GM18868 (cell line): ENCODE measurements around the gene SHC2.
"Not testable (repeated sequence)": the region's sequence is repeated elsewhere in the genome, so short reads cannot be mapped to it uniquely, and the experiment has no call there.

Experiments
- ATAC-seq: cut with Tn5 transposase; IDR thresholded peaks from one replicate; pipeline ENCODE4 v1.9.1; 2021; ENCODE audit warnings: mild to moderate bottlenecking, moderate library complexity; ENCODE audit not compliant: unreplicated experiment

Gene SHC2

GRCh38 chr19:393560-393959 lies 67.3 kb downstream of the SHC2 start:
- not testable (repeated sequence) for ATAC-seq

- ATAC-seq: no peak
Observed at GRCh38 chr19:392375-392970, 68.4 kb downstream of the SHC2 start.

- no peak for ATAC-seq
Observed at GRCh38 chr19:391726-392374, 69.0 kb downstream of the SHC2 start.

- no peak for ATAC-seq
Observed at GRCh38 chr19:391207-391557, 69.7 kb downstream of the SHC2 start.

GRCh38 chr19:390386-391206 lies 70.2 kb downstream of the SHC2 start:
- ATAC-seq: no peak

GRCh38 chr19:389935-390289 lies 70.9 kb downstream of the SHC2 start:
- ATAC-seq: no peak

GRCh38 chr19:389255-389934 lies 71.4 kb downstream of the SHC2 start:
- ATAC-seq: no peak

GRCh38 chr19:388691-389090 lies 72.1 kb downstream of the SHC2 start:
- no peak for ATAC-seq

GRCh38 chr19:387777-388176 lies 73.1 kb downstream of the SHC2 start:
- no peak for ATAC-seq

- not testable (repeated sequence) for ATAC-seq
Observed at GRCh38 chr19:386632-387301, 74.1 kb downstream of the SHC2 start.

- not testable (repeated sequence) for ATAC-seq
Observed at GRCh38 chr19:386189-386588, 74.6 kb downstream of the SHC2 start.

GRCh38 chr19:384799-385169 lies 76.0 kb downstream of the SHC2 start:
- no peak for ATAC-seq

GRCh38 chr19:383922-384798 lies 76.7 kb downstream of the SHC2 start:
- ATAC-seq: no peak

GRCh38 chr19:383040-383439 lies 77.8 kb downstream of the SHC2 start:
- no peak for ATAC-seq

GRCh38 chr19:382578-382977 lies 78.3 kb downstream of the SHC2 start:
- not testable (repeated sequence) for ATAC-seq

GRCh38 chr19:381901-382300 lies 78.9 kb downstream of the SHC2 start:
- not testable (repeated sequence) for ATAC-seq

- not testable (repeated sequence) for ATAC-seq
Observed at GRCh38 chr19:380618-381219, 80.1 kb downstream of the SHC2 start.

- no peak for ATAC-seq
Observed at GRCh38 chr19:379796-380195, 81.0 kb downstream of the SHC2 start.

- no peak for ATAC-seq
Observed at GRCh38 chr19:378706-379105, 82.1 kb downstream of the SHC2 start.
